ENCODE data around the gene SEC14L5.

Gene SEC14L5

DNA sequence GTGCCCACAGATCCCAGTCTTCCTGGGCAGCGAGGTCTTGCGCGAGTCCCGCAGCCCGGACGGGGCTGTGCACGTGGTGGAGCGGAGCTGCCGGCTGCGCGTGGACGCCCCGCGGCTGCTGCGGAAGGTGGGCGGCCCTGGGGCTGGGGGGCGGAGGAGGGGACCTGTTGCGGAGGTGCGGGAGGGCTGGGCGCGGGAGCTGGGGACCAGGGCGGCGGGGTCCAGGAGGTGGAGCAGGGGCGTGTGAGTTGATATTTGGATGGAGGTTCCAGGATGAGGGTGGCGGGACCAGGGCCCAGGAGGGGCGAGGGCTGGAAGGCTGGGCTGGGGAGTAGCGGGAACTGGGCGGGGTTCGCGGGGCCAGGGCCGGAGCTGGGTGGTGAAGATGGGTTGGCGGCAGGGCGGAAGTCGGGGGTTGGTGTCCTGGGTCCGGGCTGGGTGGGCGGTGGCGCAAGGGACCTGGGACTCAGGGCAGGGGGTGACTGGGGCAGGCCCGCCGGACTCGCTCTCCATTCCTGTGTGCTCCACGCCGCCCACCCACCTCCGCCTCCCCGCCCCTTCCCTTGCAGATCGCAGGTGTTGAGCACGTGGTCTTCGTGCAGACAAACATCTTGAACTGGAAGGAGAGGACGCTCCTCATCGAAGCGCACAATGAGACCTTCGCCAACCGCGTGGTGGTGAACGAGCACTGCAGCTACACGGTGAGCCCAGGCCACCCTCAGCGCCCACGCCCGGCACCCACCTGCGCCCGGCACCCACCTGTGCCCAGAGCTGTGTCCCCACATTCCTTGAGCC lies 29.6 kb downstream of the SEC14L5 start:
- DNase-seq = no peak

DNA sequence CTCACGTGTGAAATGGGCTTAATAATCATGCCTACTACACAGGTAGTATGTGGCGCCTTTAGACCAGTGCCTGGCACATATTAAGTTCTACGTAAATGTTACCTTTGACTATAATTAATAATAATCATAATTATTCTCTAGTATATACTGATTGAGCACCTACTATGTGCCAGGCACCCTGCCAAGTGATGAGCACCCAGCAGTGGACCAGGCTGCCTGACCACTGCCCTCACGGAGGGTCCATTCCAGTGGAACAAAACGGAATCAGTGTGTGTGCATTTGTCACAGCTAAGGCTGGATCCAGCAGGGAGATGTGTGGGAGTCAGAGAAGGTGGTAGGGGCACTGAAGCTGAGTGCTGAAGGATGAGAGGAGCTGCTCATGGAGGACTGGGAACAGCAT lies 30.5 kb downstream of the SEC14L5 start:
- no peak for DNase-seq

DNA sequence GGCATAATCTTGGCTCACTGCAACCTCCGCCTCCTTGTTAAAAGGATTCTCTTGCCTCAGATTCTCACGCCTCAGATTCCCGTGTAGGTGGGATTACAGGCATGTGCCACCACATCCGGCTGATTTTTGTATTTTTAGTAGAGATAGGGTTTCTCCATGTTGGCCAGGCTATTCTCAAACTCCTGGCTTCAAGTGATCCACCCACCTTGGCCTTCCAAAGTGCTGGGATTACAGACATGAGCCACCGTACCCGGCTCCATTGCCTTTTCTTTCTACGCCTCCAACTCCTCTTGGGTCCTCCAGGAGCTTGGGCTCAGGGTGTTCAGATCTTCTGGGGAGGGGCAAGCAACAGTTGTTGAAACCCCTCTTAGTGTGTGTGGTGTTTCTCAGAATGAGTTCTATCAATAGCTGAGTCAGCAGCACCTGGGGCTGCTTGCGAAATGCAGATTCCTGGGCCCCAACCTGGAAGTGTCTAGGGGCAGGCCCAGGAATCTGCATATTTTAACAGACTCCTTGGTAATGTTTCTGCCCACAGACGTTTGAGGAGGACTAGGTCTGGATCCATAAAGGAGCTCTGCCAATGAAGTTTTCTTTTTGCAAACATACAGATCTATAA lies 31.4 kb downstream of the SEC14L5 start:
- no peak for DNase-seq

DNA sequence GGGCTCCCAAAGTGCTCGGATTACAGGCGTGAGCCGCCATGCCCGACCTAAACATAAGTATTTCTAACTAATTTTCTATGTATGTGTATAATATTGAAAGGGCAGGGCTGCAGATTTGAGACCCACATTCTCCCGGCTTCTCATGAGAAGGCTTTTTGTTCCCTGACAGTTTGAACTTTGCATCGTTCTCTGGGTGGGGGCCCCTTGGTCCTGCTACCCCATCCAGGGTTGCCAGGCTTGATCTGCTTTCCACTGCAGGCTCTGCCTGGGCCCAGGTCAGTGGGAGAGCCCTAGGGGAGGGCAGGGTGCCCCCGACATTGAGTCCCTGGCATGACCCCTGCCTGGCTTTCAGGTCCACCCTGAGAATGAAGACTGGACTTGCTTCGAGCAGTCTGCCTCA lies 32.3 kb downstream of the SEC14L5 start:
- no peak for DNase-seq

DNA sequence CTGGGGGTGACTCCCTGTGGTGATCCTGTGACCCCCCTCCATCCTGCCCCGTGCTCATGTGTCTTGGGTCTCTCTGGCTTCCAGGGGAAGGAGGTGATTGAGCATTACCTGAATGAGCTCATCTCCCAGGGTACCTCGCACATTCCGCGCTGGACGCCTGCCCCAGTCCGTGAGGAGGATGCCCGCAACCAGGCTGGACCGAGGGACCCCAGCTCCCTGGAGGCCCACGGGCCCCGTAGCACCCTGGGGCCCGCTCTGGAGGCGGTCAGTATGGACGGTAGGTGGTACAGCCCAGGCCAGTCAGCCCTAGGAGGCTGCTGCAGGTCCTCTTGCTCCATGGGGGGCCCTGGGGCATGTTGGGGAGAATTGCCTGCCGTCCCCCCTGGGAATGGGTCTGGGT lies 33.6 kb downstream of the SEC14L5 start:
- no peak for DNase-seq

DNA sequence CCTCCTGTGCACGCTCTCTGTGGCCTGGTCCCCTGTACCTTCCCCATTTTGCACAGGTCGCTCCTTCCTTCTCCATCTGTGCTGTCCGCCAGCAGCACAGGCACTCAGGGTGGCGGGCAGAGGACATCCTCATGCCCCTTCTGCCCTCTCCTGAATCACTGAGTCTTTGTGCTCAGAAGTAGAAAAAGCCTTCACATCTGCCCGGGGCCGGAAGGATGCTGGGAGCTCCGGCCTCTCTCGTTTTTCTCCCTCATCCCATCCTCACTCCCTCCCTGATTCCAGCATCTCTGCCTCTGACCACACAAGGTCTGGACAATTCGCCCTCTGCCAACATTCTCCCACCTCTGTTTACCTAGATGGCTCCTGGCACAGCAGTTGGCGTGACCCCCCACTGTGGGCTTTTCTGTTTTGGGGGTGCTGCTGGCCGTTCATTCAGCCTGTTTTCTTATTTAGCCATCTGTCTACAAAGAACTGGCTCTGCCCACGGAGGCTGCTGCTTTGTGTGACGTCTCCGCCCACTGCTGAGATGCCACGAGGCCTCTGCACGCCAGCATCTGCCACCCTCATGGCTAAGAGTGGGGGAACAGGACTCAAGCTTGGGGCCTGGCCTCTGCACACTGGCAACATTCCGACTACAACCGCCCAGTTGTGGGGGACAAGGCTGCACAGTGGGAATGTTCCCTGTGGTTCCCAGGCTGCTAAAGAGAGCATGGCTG lies 36.7 kb downstream of the SEC14L5 start:
- DNase-seq = no peak

DNA sequence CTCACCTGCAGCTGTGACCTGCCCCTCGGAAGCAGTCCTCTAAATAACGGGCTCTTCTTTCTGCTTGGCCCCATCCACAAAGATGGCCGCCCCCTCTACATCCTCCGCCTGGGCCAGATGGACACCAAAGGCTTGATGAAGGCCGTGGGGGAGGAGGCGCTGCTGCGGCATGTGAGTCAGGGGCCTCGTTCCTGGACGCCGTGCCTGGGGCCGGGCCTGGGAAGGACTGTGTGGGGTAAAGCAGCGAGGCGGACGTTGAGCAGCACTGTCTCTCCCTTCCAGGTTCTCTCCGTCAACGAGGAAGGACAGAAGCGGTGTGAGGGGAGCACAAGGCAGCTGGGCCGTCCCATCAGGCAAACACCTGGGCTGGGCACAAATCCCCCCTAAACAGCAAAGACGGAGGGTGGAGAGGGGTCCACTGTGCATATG lies 42.5 kb downstream of the SEC14L5 start:
- DNase-seq = no peak

DNA sequence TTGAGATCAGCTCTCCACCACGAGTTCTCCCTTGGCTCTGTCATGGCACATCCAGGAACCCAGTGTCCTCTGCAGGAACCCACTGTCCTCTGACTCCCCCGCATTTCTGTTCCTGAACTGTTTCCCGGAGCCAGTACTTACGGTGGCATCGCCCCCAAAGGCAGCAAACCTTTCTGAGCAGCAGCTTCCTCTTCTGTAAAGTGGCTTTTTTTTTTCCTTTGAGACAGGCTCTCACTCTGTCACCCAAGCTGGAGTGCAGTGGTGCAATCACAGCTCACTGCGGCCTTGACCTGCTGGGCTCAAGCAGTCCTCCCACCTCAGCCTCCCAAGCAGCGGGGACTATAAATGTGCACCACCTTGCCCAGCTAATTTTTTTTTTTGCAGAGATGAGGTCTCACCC lies 43.4 kb downstream of the SEC14L5 start:
- peak; percentile 65 to 82 for DNase-seq

DNA sequence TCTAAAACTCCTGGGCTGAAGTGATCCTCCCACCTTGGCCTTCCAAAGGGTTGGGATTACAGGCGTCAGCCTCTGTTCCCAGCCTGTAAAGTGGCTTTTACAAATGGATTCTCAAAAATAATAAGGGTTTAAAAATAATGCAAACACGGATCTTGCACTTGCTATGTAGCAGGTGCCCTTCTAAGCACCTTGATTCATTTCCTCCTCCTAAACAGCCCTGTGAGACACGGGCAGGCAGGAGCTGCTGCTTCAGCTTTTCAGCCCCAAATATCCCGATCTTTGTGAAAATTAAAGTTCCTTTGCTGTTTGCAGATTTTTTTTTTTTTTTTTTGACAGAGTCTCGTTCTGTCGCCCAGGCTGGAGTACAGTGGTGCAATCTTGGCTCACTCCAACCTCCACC lies 43.9 kb downstream of the SEC14L5 start:
- no peak for DNase-seq

DNA sequence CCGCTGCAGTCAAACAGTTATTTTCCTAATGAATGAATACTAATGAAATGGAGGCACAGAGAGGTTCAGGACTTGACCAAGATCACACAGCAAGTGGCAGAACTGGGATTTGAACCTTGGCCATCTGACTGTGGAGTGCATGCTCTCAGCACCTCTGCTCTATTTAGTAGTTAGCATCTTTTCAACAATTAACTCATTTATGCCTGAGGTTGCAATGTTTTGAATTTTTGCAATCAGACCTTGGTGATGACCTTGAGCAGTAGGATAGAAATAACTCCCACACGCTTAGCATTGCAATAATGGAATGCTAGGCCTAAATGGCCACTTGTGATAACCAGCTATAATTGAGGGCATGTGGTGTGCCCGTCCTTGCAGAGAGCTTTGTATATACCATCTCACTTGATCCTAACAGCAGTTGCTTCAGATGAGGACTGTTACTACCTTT lies 44.6 kb downstream of the SEC14L5 start:
- DNase-seq = no peak

DNA sequence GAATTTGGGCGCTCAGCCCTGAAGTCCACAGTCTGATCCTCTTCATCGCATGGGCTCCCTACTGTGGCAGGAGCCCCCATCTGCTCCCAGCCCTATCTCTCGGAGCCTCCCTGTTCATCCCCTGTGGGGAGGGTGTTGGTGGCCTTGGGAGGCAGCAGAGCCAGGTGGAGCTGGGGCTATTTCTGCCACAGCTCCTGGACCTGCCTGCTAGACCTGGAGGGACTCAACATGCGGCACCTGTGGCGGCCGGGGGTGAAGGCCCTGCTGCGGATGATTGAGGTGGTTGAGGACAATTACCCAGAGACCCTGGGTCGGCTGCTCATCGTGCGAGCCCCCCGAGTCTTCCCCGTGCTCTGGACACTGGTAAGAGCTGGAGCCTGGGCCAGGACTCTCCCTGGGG lies 45.1 kb downstream of the SEC14L5 start:
- no peak for DNase-seq

DNA sequence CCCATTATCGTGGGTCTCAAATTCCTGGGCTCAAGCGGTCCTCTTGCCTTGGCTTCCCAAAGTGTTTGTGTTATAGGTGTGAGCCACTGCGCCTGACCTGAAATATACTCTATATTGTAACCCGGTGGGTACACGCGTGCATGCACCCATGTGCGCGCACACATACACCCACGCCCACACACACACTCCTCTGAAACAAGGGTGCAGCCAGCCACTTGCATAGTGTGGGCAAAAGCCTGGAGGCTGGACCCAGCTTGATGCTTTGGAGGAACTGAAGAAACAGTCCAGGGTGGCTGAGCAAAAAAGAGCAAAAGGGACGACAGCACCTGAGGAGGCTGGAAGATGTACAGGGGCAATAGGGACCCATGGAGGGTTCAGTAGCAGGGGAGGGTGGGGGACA lies 45.7 kb downstream of the SEC14L5 start:
- DNase-seq = no peak

DNA sequence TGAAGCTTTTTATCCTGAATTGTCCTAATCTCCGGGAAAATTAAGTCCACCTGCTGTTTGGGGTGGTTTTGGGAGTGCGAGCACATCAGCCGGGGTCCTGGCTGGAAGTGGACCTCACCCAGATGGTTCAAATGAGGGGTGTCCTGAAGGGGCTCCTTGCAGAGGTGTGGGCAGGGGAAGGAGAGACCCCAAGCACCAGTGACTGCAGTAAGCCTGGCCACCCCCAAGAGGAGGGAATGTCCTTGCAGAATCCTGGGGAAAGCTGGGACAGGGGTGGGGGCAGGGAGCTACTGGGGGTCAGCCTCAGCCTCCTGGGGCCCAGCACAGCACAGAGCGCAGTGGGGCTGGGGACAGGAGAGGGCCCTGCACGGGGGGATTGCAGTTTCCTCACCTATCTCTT lies 46.2 kb downstream of the SEC14L5 start:
- no peak for DNase-seq

DNA sequence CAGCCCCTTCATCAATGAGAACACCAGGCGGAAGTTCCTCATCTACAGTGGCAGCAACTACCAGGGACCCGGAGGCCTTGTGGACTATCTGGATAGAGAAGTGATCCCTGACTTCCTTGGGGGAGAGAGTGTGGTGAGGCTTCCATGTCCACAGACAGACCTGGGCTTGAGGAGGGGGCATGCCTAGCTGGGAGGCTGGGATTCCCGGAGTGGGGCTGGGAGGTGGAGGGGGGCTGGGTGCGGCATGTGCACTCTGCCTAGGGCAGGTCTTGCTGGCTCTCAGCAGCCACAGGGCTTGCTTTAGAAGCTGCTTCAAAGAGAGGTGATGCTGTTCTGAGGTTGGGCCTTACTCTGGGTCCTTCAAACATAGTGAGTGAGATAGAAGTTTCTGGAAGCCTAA lies 47.8 kb downstream of the SEC14L5 start:
- DNase-seq = no peak

DNA sequence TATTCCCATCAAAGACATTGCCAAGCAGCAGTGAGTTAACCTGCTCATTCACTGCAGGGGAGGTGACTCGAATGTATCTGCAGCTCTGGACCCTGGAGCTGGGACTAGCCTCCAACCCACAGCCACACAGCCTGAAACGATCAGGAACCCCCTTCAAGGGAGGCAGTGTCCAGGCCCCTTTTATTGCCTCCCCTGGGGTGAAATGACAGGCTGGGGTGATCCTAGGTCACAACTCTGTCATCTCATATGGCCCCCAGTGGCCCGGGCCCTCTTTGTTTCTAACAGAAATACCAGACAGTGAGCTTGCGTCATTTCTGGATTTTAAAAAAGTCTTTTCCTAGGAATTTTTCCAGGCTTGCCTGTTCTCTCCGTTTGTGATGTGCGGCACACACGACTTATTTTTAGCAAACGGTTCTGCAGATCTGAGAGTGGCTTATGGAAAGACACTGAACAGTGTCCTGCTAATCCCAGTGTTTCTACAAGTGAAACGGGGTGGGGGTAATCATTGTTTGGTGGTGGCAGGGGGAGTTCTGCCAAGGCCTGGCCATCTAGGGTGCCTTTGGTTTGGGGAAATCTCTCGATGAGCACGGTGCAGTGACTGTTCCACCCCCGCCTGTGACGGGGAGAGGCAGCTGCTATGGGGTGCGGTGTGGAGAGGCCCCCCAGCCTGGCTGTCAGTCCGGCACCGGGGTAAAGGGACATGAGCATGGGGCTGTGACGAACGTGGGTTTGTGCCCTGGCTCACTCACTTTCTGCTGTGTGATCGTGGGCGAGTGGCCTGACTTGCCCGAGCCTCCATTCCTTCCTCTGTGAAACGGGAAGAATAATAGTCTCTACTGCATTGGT lies 48.4 kb downstream of the SEC14L5 start:
- no peak for DNase-seq

DNA sequence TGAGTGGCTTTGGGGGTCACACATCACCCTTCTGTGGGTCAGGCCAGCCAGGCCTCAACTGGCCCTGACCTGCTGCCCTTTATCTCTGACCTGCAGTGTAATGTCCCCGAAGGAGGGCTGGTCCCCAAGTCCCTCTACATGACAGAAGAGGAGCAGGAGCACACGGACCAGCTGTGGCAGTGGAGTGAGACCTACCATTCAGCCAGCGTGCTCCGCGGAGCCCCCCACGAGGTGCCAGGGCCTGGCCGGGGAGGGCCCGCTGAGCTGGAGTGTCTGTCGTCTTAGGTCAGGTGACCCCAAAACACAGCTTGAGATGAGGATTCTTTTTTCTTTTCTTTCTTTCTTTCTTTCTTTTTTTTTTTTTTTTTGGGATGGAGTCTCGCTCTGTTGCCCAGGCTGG lies 49.1 kb downstream of the SEC14L5 start:
- no peak for DNase-seq

DNA sequence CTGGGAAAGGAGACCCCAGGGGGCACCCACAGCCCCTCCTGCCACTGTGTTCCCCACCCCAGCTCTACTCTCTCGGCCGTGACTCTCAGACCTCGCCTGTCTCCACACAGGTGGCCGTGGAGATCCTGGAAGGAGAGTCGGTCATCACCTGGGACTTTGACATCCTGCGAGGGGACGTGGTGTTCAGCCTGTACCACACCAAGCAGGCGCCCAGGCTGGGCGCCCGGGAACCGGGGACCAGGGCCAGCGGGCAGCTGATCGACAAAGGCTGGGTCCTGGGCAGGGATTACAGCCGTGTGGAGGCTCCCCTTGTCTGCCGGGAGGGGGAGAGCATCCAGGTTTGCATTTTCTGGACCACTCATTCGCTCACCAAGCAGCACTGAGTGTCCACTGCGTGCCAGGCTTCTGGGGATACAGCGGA lies 50.2 kb downstream of the SEC14L5 start:
- no peak for DNase-seq

DNA sequence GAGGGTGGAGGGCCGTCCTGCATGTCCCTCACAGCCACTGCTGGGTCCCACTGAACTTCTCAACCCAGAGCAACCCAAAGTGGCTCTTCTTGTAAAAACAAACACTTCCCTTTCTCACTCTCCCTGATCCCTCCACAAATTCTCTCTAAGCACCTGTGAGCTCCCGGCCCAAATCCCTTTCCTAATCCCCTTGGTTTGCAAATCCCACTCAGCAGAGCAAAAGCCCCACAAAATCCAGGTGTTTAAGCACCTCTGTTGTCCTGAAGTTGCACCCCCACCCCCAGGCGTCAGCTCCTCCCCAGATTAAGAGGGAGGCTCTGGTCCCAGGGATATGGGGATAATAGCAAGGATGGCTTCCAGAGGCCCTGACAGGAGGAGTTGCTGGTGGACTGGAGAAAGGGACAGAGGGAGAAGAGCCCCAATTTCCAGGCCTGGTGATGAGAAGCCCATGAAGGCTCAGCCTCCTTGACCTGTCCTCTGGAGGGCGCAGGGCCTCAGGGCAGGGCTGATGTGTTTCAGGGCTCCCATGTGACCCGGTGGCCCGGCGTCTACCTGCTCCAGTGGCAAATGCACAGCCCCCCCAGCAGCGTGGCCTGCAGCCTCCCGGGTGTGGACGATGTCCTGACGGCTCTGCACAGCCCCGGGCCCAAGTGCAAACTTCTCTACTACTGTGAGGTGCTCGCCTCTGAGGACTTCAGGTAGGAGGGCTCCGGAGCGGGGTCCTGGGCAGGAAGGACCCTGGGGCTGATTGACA lies 52.6 kb downstream of the SEC14L5 start:
- DNase-seq = no peak

DNA sequence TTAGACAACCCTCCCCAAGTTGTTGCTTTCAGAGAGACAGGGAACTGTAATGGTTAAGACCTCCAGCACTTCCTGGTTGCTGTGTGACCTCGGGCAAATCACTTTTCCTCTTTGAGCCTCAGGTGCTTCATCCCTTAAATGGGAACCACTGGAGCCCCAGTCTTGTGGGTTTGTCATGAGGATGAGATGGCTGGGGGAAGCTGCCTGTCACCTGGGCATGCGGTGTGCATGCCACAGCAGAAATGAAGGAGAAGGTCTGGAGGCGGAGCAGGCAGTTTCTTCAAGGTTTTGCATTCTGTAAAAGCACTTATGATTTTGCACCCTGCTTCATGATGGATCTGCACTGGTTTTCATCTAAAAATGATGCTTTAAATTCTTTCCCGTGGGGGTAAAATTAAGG lies 53.5 kb downstream of the SEC14L5 start:
- no peak for DNase-seq

DNA sequence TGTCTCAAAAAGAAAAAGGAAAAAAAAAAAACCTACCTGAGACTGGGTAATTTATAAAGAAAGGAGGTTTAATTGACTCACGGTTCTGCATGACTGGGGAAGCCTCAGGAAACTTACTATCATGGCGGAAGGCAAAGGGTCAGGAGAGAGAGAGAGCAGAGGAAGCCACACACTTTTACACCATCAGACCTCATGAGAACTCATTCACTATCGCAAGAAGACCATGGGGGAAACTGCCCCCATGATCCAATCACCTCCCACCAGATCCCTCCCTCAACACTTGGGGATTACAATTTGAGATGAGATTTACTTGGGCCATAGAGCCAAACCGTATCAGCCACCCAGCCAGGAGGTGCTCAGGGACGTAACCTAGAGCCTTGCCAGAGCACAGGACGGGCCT lies 54.8 kb downstream of the SEC14L5 start:
- no peak for DNase-seq

DNA sequence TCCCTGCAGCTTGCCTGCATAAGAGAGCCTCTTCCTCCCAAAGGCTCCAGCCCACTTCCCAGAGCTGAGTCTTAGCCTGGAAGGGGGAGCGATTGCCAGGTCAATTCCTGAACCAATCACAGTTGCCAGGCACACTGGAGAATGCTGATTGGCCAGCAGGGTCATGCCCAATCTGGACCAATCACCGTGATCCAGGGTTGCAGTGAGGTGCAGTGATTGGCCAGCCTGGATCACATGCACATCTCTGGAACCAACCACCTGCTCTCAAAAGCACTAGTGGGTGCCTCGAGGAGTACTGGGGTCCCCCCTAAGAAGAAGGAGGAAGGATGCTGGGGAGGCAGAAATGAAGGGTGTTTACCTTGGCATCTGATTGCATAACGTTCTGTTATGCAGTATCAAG lies 57.2 kb downstream of the SEC14L5 start:
- no peak for DNase-seq

DNA sequence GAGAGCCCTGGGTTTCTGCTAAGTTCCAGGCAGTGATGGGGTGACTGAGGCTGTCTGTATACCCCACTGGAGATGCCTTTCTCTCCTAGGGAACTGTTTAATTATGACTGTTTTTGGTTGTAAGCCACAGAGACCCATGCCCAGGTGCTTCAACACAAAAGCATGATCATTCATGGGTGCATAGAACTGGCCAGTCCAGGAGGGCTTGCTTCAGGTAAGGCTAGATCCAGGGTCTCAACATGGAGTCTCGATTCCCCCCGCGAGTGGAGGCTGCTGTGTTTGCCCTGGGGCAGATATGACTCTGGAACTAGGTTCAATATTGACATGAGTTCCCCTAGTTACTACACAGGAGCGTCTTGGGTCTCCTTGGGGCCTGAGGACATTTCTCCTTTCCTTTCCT lies 57.8 kb downstream of the SEC14L5 start:
- DNase-seq = no peak

Measured in Kasumi-1 (cell line).